Measurements from ENCODE around the gene SSR1.
"Not testable (repeated sequence)": the region's sequence is repeated elsewhere in the genome, so short reads cannot be mapped to it uniquely, and the experiment has no call there.

SSR1 gene

GRCh38 chr6:7276199-7276524 lies 36.8 kb downstream of the SSR1 start:
- no peak for DNase-seq (ENCODE audit: low read depth in 3 of 3)

- not testable (repeated sequence) for DNase-seq (ENCODE audit: low read depth in 3 of 3)
These were observed 38.5 kb downstream of the SSR1 start for GRCh38 chr6:7274525-7274924.

GRCh38 chr6:7273709-7274108 lies 39.3 kb downstream of the SSR1 start:
- no peak for DNase-seq (ENCODE audit: low read depth in 3 of 3)

- DNase-seq (ENCODE audit: low read depth in 3 of 3) = no peak
These were observed 41.8 kb downstream of the SSR1 start for GRCh38 chr6:7271205-7271534.

GRCh38 chr6:7270320-7271204 lies 42.4 kb downstream of the SSR1 start:
- DNase-seq (ENCODE audit: low read depth in 3 of 3) = no peak

GRCh38 chr6:7269816-7270215 lies 43.2 kb downstream of the SSR1 start:
- no peak for DNase-seq (ENCODE audit: low read depth in 3 of 3)

GRCh38 chr6:7268816-7269555 lies 44.0 kb downstream of the SSR1 start:
- DNase-seq (ENCODE audit: low read depth in 3 of 3) = no peak

GRCh38 chr6:7268362-7268761 lies 44.6 kb downstream of the SSR1 start:
- DNase-seq (ENCODE audit: low read depth in 3 of 3) = no peak

- DNase-seq (ENCODE audit: low read depth in 3 of 3) = no peak
These were observed 45.4 kb downstream of the SSR1 start for GRCh38 chr6:7267466-7268091.

- no peak for DNase-seq (ENCODE audit: low read depth in 3 of 3)
These were observed 45.9 kb downstream of the SSR1 start for GRCh38 chr6:7267071-7267465.

- not testable (repeated sequence) for DNase-seq (ENCODE audit: low read depth in 3 of 3)
These were observed 47.6 kb downstream of the SSR1 start for GRCh38 chr6:7265385-7265726.

GRCh38 chr6:7264686-7265384 lies 48.2 kb downstream of the SSR1 start:
- no peak for DNase-seq (ENCODE audit: low read depth in 3 of 3)

GRCh38 chr6:7264041-7264440 lies 49.0 kb downstream of the SSR1 start:
- no peak for DNase-seq (ENCODE audit: low read depth in 3 of 3)

GRCh38 chr6:7263519-7263805 lies 49.5 kb downstream of the SSR1 start:
- DNase-seq (ENCODE audit: low read depth in 3 of 3) = not testable (repeated sequence)

GRCh38 chr6:7262746-7263518 lies 50.1 kb downstream of the SSR1 start:
- no peak for DNase-seq (ENCODE audit: low read depth in 3 of 3)

- no peak for DNase-seq (ENCODE audit: low read depth in 3 of 3)
These were observed 51.0 kb downstream of the SSR1 start for GRCh38 chr6:7261852-7262461.

- peak; percentile 12 to 65 (median 28) for DNase-seq (ENCODE audit: low read depth in 3 of 3)
These were observed 51.8 kb downstream of the SSR1 start for GRCh38 chr6:7261032-7261841.

GRCh38 chr6:7260291-7261031 lies 52.5 kb downstream of the SSR1 start:
- no peak for DNase-seq (ENCODE audit: low read depth in 3 of 3)

- no peak for DNase-seq (ENCODE audit: low read depth in 3 of 3)
These were observed 54.7 kb downstream of the SSR1 start for GRCh38 chr6:7258231-7258763.

Measured in stimulated activated CD4-positive, alpha-beta T cell treated with anti-CD3 and anti-CD28 coated beads, TNF-alpha, amount 100 ng/mL, for 24 hours (primary cell).